GM23338 (cell line): Measurements from ENCODE around the gene FTO. TPM values are rescaled to one million over a fixed set of nuclear protein-coding genes. Genes with fewer than 3 reads are reported as not detected.

Experiments used
- ATAC-seq: fragments of 200-7000 bp; cut with Tn5 transposase; 3 replicates; pipeline ENCODE4 v1.9.1; 2020
- DNase-seq: peaks from one replicate; pipeline ENCODE4 v3.0.0-alpha.2; 2015; ENCODE audit warnings: low spot score
- H2AFZ ChIP-seq: fragments of 200-600 bp; sonication (generic); 2 replicates; pipeline ENCODE4 v1.8.0; 2016; ENCODE audit warnings: antibody characterized with exemption, mild to moderate bottlenecking, moderate library complexity
- H3F3A ChIP-seq: fragments of 200-600 bp; sonication (generic); replicated peaks from 2 replicates; pipeline ENCODE4 v1.8.0; 2017; ENCODE audit warnings: antibody characterized with exemption, mixed run types, low read depth
- H3K27ac ChIP-seq: fragments of 200-600 bp; sonication (generic); 2 replicates; pipeline ENCODE4 v1.6.1; 2016; ENCODE audit warnings: low read depth
- H3K27me3 ChIP-seq: fragments of 200-600 bp; sonication (generic); 2 replicates; pipeline ENCODE4 v1.8.0; 2016; ENCODE audit warnings: mild to moderate bottlenecking, mixed run types, moderate library complexity; ENCODE audit not compliant: insufficient read depth
- H3K36me3 ChIP-seq: fragments of 200-600 bp; sonication (generic); 2 replicates; pipeline ENCODE4 v1.8.0; 2016; ENCODE audit warnings: mild to moderate bottlenecking; ENCODE audit not compliant: insufficient read depth
- H3K4me1 ChIP-seq: fragments of 200-600 bp; sonication (generic); 2 replicates; pipeline ENCODE4 v1.8.0; 2016; ENCODE audit warnings: mild to moderate bottlenecking, moderate library complexity; ENCODE audit not compliant: insufficient read depth
- H3K4me2 ChIP-seq: fragments of 200-600 bp; sonication (generic); 2 replicates; pipeline ENCODE4 v1.7.1; 2017; ENCODE audit warnings: mixed run types
- H3K4me3 ChIP-seq: fragments of 200-600 bp; sonication (generic); 2 replicates; pipeline ENCODE4 v1.6.1; 2016; ENCODE audit warnings: mixed run types
- H3K79me2 ChIP-seq: fragments of 200-600 bp; sonication (generic); replicated peaks from 2 replicates; pipeline ENCODE4 v1.8.0; 2017; ENCODE audit warnings: mild to moderate bottlenecking; ENCODE audit not compliant: insufficient read depth
- H3K9me2 ChIP-seq: fragments of 200-600 bp; sonication (generic); 2 replicates; pipeline ENCODE4 v1.8.0; 2017; ENCODE audit not compliant: insufficient read depth
- H4K20me1 ChIP-seq: fragments of 200-600 bp; sonication (generic); replicated peaks from 2 replicates; pipeline ENCODE4 v1.8.0; 2017; ENCODE audit warnings: mild to moderate bottlenecking; ENCODE audit not compliant: insufficient read depth
- H3K27ac Mint-ChIP-seq: 2 replicates; pipeline ENCODE4 v1.8.0; 2020; ENCODE audit warnings: inconsistent platforms, mild to moderate bottlenecking, moderate library complexity, mixed read lengths
- H3K27me3 Mint-ChIP-seq: 3 replicates; pipeline ENCODE4 v1.8.0; 2022; ENCODE audit warnings: low read depth, mild to moderate bottlenecking, moderate library complexity, mixed read lengths, inconsistent platforms; ENCODE audit not compliant: insufficient read depth, poor library complexity
- H3K36me3 Mint-ChIP-seq: 3 replicates; pipeline ENCODE4 v1.8.0; 2021; ENCODE audit warnings: low read depth, mild to moderate bottlenecking, inconsistent platforms, moderate library complexity, mixed read lengths
- H3K4me1 Mint-ChIP-seq: 3 replicates; pipeline ENCODE4 v1.8.0; 2020; ENCODE audit warnings: mild to moderate bottlenecking, inconsistent platforms, mixed read lengths
- H3K4me3 Mint-ChIP-seq: 3 replicates; pipeline ENCODE4 v1.8.0; 2021; ENCODE audit warnings: moderate library complexity, mild to moderate bottlenecking, inconsistent platforms, mixed read lengths
- H3K9me3 Mint-ChIP-seq: 3 replicates; pipeline ENCODE4 v1.8.0; 2020; ENCODE audit warnings: moderate library complexity, mild to moderate bottlenecking, inconsistent platforms, mixed read lengths
- CREB1 ChIP-seq: fragments of 250-450 bp; sonication (Bioruptor Pico); IDR thresholded peaks from 2 replicates; pipeline ENCODE4 v1.5.0; 2020; ENCODE audit warnings: low read depth, mild to moderate bottlenecking, moderate library complexity
- EZH2 ChIP-seq: fragments of 200-600 bp; sonication (generic); IDR thresholded peaks from one replicate; pipeline ENCODE4 v1.8.0; 2017; ENCODE audit warnings: antibody characterized with exemption, mild to moderate bottlenecking, low read depth; ENCODE audit not compliant: unreplicated experiment
- EZH2phosphoT487 ChIP-seq: fragments of 200-600 bp; sonication (generic); IDR thresholded peaks from one replicate; pipeline ENCODE4 v1.8.1; 2018; ENCODE audit warnings: antibody characterized with exemption; ENCODE audit not compliant: unreplicated experiment
- JUNB ChIP-seq: IDR thresholded peaks from one replicate; pipeline ENCODE4 v1.6.1; 2016; ENCODE audit warnings: antibody characterized with exemption; ENCODE audit not compliant: unreplicated experiment
- polyA plus RNA-seq: library from polyadenylated mRNA; unstranded; fragments of >200 nt; fragmentation: Nextera tagmentation; extraction: Ambion mirVana; gene quantifications from 2 replicates; pipeline ENCODE4 v1.2.1, GENCODE V29; 2016
- total RNA-seq: library from RNA; depleted of rRNA; stranded (reverse); fragments of >200 nt; shearing (Covaris generic); gene quantifications from 2 replicates; pipeline ENCODE4 v1.2.3, GENCODE V29; 2014
- TF ChIP-seq, protein P1 (sequence below): IDR thresholded peaks from 2 replicates; pipeline ENCODE4 v1.6.1; 2016; ENCODE audit warnings: antibody characterized with exemption
- TF ChIP-seq, protein P2 (sequence below): IDR thresholded peaks from one replicate; pipeline ENCODE4 v1.6.1; 2018; ENCODE audit warnings: antibody characterized with exemption; ENCODE audit not compliant: unreplicated experiment
- TF ChIP-seq, protein P3 (sequence below): fragments of 250-450 bp; sonication (Bioruptor Pico); IDR thresholded peaks from 2 replicates; pipeline ENCODE4 v1.5.0; 2020; ENCODE audit warnings: mild to moderate bottlenecking, moderate library complexity

FTO gene
- total and polyA plus RNA-seq, 2 experiments from 2014 or later: 17.7 to 69.6 TPM

GRCh38 chr16:53960954-53961616 lies 257.1 kb downstream of the FTO start:
- no peak overlapping the region for H3K27ac ChIP-seq

More at GRCh38 chr16:53960954-53961616, 257.1 kb downstream of the FTO start:
- no peak for ATAC-seq
- no peaks in the 10 kb centered on the region for H4K20me1 ChIP-seq
- H3K27me3 ChIP-seq: no peaks in the 10 kb centered on the region
- Mint-ChIP-seq H3K36me3 (no peaks in the 10 kb centered on the region; the same call in 2 of the 3 replicates), H3K27ac (no peak overlapping the region), H3K4me3 (no peak overlapping the region), H3K9me3 (no peaks in the 10 kb centered on the region), H3K4me1 (peaks cover 9% of the 10 kb centered on the region; the same call in 2 of the 3 replicates), H3K27me3 (no peaks in the 10 kb centered on the region)
- H3K4me1 ChIP-seq: no peaks in the 10 kb centered on the region
- no peaks in the 10 kb centered on the region for H3K79me2 ChIP-seq
- no peak overlapping the region for H3K4me3 ChIP-seq
- no peak for TF ChIP-seq EZH2phosphoT487
- TF ChIP-seq EZH2: no peak
- TF ChIP-seq JUNB: no peak
- TF ChIP-seq, protein P1, sequence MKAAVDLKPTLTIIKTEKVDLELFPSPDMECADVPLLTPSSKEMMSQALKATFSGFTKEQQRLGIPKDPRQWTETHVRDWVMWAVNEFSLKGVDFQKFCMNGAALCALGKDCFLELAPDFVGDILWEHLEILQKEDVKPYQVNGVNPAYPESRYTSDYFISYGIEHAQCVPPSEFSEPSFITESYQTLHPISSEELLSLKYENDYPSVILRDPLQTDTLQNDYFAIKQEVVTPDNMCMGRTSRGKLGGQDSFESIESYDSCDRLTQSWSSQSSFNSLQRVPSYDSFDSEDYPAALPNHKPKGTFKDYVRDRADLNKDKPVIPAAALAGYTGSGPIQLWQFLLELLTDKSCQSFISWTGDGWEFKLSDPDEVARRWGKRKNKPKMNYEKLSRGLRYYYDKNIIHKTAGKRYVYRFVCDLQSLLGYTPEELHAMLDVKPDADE: no peak
- TF ChIP-seq, protein P2, sequence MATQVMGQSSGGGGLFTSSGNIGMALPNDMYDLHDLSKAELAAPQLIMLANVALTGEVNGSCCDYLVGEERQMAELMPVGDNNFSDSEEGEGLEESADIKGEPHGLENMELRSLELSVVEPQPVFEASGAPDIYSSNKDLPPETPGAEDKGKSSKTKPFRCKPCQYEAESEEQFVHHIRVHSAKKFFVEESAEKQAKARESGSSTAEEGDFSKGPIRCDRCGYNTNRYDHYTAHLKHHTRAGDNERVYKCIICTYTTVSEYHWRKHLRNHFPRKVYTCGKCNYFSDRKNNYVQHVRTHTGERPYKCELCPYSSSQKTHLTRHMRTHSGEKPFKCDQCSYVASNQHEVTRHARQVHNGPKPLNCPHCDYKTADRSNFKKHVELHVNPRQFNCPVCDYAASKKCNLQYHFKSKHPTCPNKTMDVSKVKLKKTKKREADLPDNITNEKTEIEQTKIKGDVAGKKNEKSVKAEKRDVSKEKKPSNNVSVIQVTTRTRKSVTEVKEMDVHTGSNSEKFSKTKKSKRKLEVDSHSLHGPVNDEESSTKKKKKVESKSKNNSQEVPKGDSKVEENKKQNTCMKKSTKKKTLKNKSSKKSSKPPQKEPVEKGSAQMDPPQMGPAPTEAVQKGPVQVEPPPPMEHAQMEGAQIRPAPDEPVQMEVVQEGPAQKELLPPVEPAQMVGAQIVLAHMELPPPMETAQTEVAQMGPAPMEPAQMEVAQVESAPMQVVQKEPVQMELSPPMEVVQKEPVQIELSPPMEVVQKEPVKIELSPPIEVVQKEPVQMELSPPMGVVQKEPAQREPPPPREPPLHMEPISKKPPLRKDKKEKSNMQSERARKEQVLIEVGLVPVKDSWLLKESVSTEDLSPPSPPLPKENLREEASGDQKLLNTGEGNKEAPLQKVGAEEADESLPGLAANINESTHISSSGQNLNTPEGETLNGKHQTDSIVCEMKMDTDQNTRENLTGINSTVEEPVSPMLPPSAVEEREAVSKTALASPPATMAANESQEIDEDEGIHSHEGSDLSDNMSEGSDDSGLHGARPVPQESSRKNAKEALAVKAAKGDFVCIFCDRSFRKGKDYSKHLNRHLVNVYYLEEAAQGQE: no peak
- TF ChIP-seq CREB1: no peak
- TF ChIP-seq, protein P3, sequence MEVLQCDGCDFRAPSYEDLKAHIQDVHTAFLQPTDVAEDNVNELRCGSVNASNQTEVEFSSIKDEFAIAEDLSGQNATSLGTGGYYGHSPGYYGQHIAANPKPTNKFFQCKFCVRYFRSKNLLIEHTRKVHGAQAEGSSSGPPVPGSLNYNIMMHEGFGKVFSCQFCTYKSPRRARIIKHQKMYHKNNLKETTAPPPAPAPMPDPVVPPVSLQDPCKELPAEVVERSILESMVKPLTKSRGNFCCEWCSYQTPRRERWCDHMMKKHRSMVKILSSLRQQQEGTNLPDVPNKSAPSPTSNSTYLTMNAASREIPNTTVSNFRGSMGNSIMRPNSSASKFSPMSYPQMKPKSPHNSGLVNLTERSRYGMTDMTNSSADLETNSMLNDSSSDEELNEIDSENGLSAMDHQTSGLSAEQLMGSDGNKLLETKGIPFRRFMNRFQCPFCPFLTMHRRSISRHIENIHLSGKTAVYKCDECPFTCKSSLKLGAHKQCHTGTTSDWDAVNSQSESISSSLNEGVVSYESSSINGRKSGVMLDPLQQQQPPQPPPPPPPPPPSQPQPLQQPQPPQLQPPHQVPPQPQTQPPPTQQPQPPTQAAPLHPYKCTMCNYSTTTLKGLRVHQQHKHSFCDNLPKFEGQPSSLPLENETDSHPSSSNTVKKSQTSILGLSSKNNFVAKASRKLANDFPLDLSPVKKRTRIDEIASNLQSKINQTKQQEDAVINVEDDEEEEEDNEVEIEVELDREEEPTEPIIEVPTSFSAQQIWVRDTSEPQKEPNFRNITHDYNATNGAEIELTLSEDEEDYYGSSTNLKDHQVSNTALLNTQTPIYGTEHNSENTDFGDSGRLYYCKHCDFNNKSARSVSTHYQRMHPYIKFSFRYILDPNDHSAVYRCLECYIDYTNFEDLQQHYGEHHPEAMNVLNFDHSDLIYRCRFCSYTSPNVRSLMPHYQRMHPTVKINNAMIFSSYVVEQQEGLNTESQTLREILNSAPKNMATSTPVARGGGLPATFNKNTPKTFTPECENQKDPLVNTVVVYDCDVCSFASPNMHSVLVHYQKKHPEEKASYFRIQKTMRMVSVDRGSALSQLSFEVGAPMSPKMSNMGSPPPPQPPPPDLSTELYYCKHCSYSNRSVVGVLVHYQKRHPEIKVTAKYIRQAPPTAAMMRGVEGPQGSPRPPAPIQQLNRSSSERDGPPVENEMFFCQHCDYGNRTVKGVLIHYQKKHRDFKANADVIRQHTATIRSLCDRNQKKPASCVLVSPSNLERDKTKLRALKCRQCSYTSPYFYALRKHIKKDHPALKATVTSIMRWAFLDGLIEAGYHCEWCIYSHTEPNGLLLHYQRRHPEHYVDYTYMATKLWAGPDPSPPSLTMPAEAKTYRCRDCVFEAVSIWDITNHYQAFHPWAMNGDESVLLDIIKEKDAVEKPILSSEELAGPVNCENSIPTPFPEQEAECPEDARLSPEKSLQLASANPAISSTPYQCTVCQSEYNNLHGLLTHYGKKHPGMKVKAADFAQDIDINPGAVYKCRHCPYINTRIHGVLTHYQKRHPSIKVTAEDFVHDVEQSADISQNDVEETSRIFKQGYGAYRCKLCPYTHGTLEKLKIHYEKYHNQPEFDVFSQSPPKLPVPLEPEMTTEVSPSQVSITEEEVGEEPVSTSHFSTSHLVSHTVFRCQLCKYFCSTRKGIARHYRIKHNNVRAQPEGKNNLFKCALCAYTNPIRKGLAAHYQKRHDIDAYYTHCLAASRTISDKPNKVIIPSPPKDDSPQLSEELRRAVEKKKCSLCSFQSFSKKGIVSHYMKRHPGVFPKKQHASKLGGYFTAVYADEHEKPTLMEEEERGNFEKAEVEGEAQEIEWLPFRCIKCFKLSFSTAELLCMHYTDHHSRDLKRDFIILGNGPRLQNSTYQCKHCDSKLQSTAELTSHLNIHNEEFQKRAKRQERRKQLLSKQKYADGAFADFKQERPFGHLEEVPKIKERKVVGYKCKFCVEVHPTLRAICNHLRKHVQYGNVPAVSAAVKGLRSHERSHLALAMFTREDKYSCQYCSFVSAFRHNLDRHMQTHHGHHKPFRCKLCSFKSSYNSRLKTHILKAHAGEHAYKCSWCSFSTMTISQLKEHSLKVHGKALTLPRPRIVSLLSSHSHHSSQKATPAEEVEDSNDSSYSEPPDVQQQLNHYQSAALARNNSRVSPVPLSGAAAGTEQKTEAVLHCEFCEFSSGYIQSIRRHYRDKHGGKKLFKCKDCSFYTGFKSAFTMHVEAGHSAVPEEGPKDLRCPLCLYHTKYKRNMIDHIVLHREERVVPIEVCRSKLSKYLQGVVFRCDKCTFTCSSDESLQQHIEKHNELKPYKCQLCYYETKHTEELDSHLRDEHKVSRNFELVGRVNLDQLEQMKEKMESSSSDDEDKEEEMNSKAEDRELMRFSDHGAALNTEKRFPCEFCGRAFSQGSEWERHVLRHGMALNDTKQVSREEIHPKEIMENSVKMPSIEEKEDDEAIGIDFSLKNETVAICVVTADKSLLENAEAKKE (CRISPR knock-in tag): no peak
- no peaks in the 10 kb centered on the region for H3K36me3 ChIP-seq
- no peaks in the 10 kb centered on the region for H3K9me2 ChIP-seq
- H2AFZ ChIP-seq: no peak overlapping the region
- H3K4me2 ChIP-seq: no peak overlapping the region
- no peaks in the 10 kb centered on the region for H3F3A ChIP-seq
- DNase-seq: no peak
